Liver (tissue), 9 donors: ENCODE data around the gene CDT1. TPM values are rescaled to one million over a fixed set of nuclear protein-coding genes. Genes with fewer than 3 reads are reported as not detected.

ENCODE experiments used
- DNase-seq: peaks from one replicate; pipeline ENCODE4 v3.0.0-alpha.2; 2017; ENCODE audit warnings: low spot score
- H3K27ac ChIP-seq, 2 donors: one replicate each; pipeline ENCODE4 v1.7.0; 2013; ENCODE audit warnings: inconsistent platforms in 2 of 2, low read length in 2 of 2, control low read depth in 1 of 2, low read depth in 1 of 2, mild to moderate bottlenecking in 1 of 2
- H3K27me3 ChIP-seq, 4 donors: one replicate each; pipeline versions ENCODE4 v1.6.1 to v1.7.0; 2013; ENCODE audit warnings: low read length in 3 of 4, inconsistent platforms in 1 of 4, mild to moderate bottlenecking in 1 of 4, moderate library complexity in 1 of 4; ENCODE audit not compliant: control insufficient read depth in 4 of 4, insufficient read depth in 4 of 4
- H3K36me3 ChIP-seq, 4 donors: one replicate each; pipeline versions ENCODE4 v1.6.1 to v1.7.0; 2013; ENCODE audit warnings: low read length in 3 of 4, mild to moderate bottlenecking in 3 of 4, low read depth in 1 of 4, moderate library complexity in 1 of 4; ENCODE audit not compliant: control insufficient read depth in 4 of 4, insufficient read depth in 3 of 4
- H3K4me1 ChIP-seq, 4 donors: one replicate each; pipeline versions ENCODE4 v1.6.1 to v1.7.0; 2013; ENCODE audit warnings: low read length in 3 of 4, mild to moderate bottlenecking in 3 of 4, moderate library complexity in 1 of 4; ENCODE audit not compliant: control insufficient read depth in 4 of 4, insufficient read depth in 4 of 4
- H3K4me3 ChIP-seq, 3 donors: one replicate each; pipeline versions ENCODE4 v1.6.1 to v1.7.0; 2013; ENCODE audit warnings: low read length in 3 of 3, control low read depth in 1 of 3, low read depth in 1 of 3, mild to moderate bottlenecking in 1 of 3
- H3K9ac ChIP-seq, 2 donors: one replicate each; pipeline ENCODE4 v1.7.0; 2013; ENCODE audit warnings: low read length in 2 of 2, mild to moderate bottlenecking in 2 of 2, moderate library complexity in 2 of 2, control low read depth in 1 of 2, low read depth in 1 of 2
- H3K9me3 ChIP-seq, 4 donors: one replicate each; pipeline versions ENCODE4 v1.6.1 to v1.7.0; 2013; ENCODE audit warnings: low read length in 3 of 4; ENCODE audit not compliant: control insufficient read depth in 4 of 4
- ATF3 ChIP-seq: IDR thresholded peaks from 2 replicates; pipeline ENCODE4 v1.6.1; 2016; ENCODE audit warnings: antibody characterized with exemption
- CTCF ChIP-seq: fragments of 150-350 bp; IDR thresholded peaks from 2 replicates; pipeline ENCODE4 v1.5.1; 2017; ENCODE audit warnings: improper control_type of control experiment, low read depth, low read length; ENCODE audit not compliant: missing input control
- EGR1 ChIP-seq, 2 donors: IDR thresholded peaks; 2 replicates each; pipeline ENCODE4 v1.6.1; 2016 to 2018; ENCODE audit warnings: antibody characterized with exemption in 2 of 2, low read depth in 2 of 2
- FOXA1 ChIP-seq: IDR thresholded peaks from 2 replicates; pipeline ENCODE4 v1.6.1; 2016; ENCODE audit warnings: antibody characterized with exemption
- FOXA2 ChIP-seq: IDR thresholded peaks from 2 replicates; pipeline ENCODE4 v1.6.1; 2016; ENCODE audit warnings: antibody characterized with exemption
- GABPA ChIP-seq, 2 donors: IDR thresholded peaks in 1 of 2; conservative IDR thresholded peaks in 1 of 2; 2 replicates each; pipeline ENCODE4 v1.6.1; 2016; ENCODE audit warnings: antibody characterized with exemption in 2 of 2, mild to moderate bottlenecking in 1 of 2, moderate library complexity in 1 of 2
- HNF4A ChIP-seq, 2 donors: conservative IDR thresholded peaks; 2 replicates each; pipeline ENCODE4 v1.6.1; 2016; ENCODE audit warnings: antibody characterized with exemption in 2 of 2, mild to moderate bottlenecking in 2 of 2
- HNF4G ChIP-seq: IDR thresholded peaks from 2 replicates; pipeline ENCODE4 v1.6.1; 2016; ENCODE audit warnings: antibody characterized with exemption
- JUND ChIP-seq, 2 donors: IDR thresholded peaks; 2 replicates each; pipeline ENCODE4 v1.6.1; 2016; ENCODE audit warnings: antibody characterized with exemption in 2 of 2
- MAX ChIP-seq: IDR thresholded peaks from 2 replicates; pipeline ENCODE4 v1.6.1; 2016; ENCODE audit warnings: antibody characterized with exemption
- NR2F2 ChIP-seq: IDR thresholded peaks from 2 replicates; pipeline ENCODE4 v1.6.1; 2016; ENCODE audit warnings: antibody characterized with exemption
- RAD21 ChIP-seq, 2 donors: IDR thresholded peaks; 2 replicates each; pipeline ENCODE4 v1.6.1; 2016; ENCODE audit warnings: antibody characterized with exemption in 2 of 2, mild to moderate bottlenecking in 2 of 2
- REST ChIP-seq: IDR thresholded peaks from 2 replicates; pipeline ENCODE4 v1.6.1; 2016; ENCODE audit warnings: antibody characterized with exemption, mild to moderate bottlenecking
- RXRA ChIP-seq, 2 donors: IDR thresholded peaks; 2 replicates each; pipeline ENCODE4 v1.6.1; 2017 to 2018; ENCODE audit warnings: antibody characterized with exemption in 2 of 2, mild to moderate bottlenecking in 1 of 2
- SP1 ChIP-seq: IDR thresholded peaks from 2 replicates; pipeline ENCODE4 v1.6.1; 2018; ENCODE audit warnings: antibody characterized with exemption, mild to moderate bottlenecking
- TAF1 ChIP-seq: conservative IDR thresholded peaks from 2 replicates; pipeline ENCODE4 v1.6.1; 2016; ENCODE audit warnings: antibody characterized with exemption, mild to moderate bottlenecking
- YY1 ChIP-seq: IDR thresholded peaks from 2 replicates; pipeline ENCODE4 v1.6.1; 2016; ENCODE audit warnings: antibody characterized with exemption, mild to moderate bottlenecking
- ZBTB33 ChIP-seq: IDR thresholded peaks from 2 replicates; pipeline ENCODE4 v1.6.1; 2016; ENCODE audit warnings: antibody characterized with exemption
- WGBS: extraction: QIAGEN DNeasy Blood & Tissue Kit; methylation state at CpG from one replicate; pipeline ENCODE4 v1.1.7; 2013; 5-methylcytosine and 5-hydroxymethylcytosine counted together
- polyA plus RNA-seq, 2 donors: library from polyadenylated mRNA; stranded (reverse) in 1 of 2; unstranded in 1 of 2; fragments of 200-250 nt in 1 of 2; fragments of >200 nt in 1 of 2; fragmentation: Nextera tagmentation in 1 of 2; extraction: Ambion mirVana in 1 of 2; gene quantifications; one replicate each; pipeline versions ENCODE4 v1.2.1 to v1.2.3, GENCODE V29; 2013 to 2015
- total RNA-seq, 2 donors: library from RNA; depleted of rRNA; stranded (reverse); fragments of >200 nt; gene quantifications; one replicate each; pipeline ENCODE4 v1.2.3, GENCODE V29; 2014
- donor health status: healthy.
- donor health status: healthy.
- donor health status: healthy.
- donor health status: healthy.
- donor health status: healthy.

The CDT1 gene
- total and polyA plus RNA-seq, 4 donors = 0.08 to 37.6 (median 0.93) TPM

- no peak for TF ChIP-seq SP1
- TF ChIP-seq MAX = no peak
- no peak for TF ChIP-seq REST
- no peak for TF ChIP-seq CTCF
- TF ChIP-seq HNF4A (conservative IDR thresholded peaks at IDR 0.05) = no peak
- no peak for TF ChIP-seq TAF1
- TF ChIP-seq FOXA1 = no peak
- no peak for TF ChIP-seq FOXA2
- TF ChIP-seq HNF4G = no peak
- no peak for TF ChIP-seq GABPA (IDR thresholded peaks at IDR 0.05 in 1 of 2, conservative IDR thresholded peaks at IDR 0.05 in 1 of 2)
- TF ChIP-seq RXRA (IDR thresholded peaks at IDR 0.05) = no peak
- TF ChIP-seq RAD21 (IDR thresholded peaks at IDR 0.05) = no peak
- TF ChIP-seq EGR1 (IDR thresholded peaks at IDR 0.05; ENCODE audit: low read depth in 2 of 2) = no peak
- TF ChIP-seq NR2F2 = no peak
- TF ChIP-seq JUND (IDR thresholded peaks at IDR 0.05) = no peak
- TF ChIP-seq YY1 = no peak
- TF ChIP-seq ATF3 = no peak
- no peak for TF ChIP-seq ZBTB33
- peaks cover 0 to 8% (median 3%) of the 10 kb centered on the region in 4 donors for H3K36me3 ChIP-seq
- H3K9me3 ChIP-seq = no peaks in the 10 kb centered on the region
- H3K27ac ChIP-seq = no peak overlapping the region
- no peak overlapping the region for H3K4me3 ChIP-seq
- no peak for DNase-seq
- peaks cover 3 to 24% (median 13%) of the 10 kb centered on the region in 4 donors for H3K4me1 ChIP-seq
- H3K27me3 ChIP-seq = no peaks in the 10 kb centered on the region
- 70% methylated on average over 26 of the region's 26 CpGs for WGBS
- no peak overlapping the region for H3K9ac ChIP-seq
Observed at GRCh38 chr16:88813269-88814143, 9.9 kb downstream of the CDT1 start.
